Tibial nerve (tissue), 4 donors: Measurements from ENCODE around the gene EXOC3. TPM values are rescaled to one million over a fixed set of nuclear protein-coding genes. Genes with fewer than 3 reads are reported as not detected.

Experiments
- DNase-seq, 2 donors: peaks; one replicate each; pipeline ENCODE4 v3.0.0-alpha.2; 2019; ENCODE audit warnings: low spot score in 2 of 2
- H3K27ac ChIP-seq, 4 donors: fragments of 200-600 bp; sonication (generic) in 3 of 4; one replicate each; pipeline ENCODE4 v1.5.1; 2017 to 2019; ENCODE audit warnings: mild to moderate bottlenecking in 1 of 4
- H3K27me3 ChIP-seq, 2 donors: fragments of 200-600 bp; sonication (generic) in 1 of 2; one replicate each; pipeline versions ENCODE4 v1.5.1 to v1.6.0; 2017 to 2019
- H3K36me3 ChIP-seq, 3 donors: fragments of 200-600 bp; sonication (generic); one replicate each; pipeline ENCODE4 v1.5.1; 2018 to 2019
- H3K4me1 ChIP-seq, 4 donors: fragments of 200-600 bp; sonication (generic) in 3 of 4; one replicate each; pipeline ENCODE4 v1.5.1; 2017 to 2019
- H3K4me3 ChIP-seq, 4 donors: fragments of 200-600 bp; sonication (generic) in 3 of 4; one replicate each; pipeline ENCODE4 v1.5.1; 2017 to 2019; ENCODE audit warnings: mild to moderate bottlenecking in 1 of 4, moderate library complexity in 1 of 4
- H3K9me3 ChIP-seq, 4 donors: fragments of 200-600 bp; sonication (generic) in 3 of 4; one replicate each; pipeline ENCODE4 v1.5.1; 2017 to 2019
- EP300 ChIP-seq, 2 donors: sonication (generic); formaldehyde crosslinking; IDR thresholded peaks; one replicate each; pipeline ENCODE4 v1.6.1; 2017; ENCODE audit warnings: antibody characterized with exemption in 2 of 2, mild to moderate bottlenecking in 1 of 2
- POLR2A ChIP-seq, 2 donors: fragments of 450-650 bp; IDR thresholded peaks; one replicate each; pipeline ENCODE4 v1.6.1; 2017; ENCODE audit warnings: antibody characterized with exemption in 2 of 2, mild to moderate bottlenecking in 2 of 2, moderate library complexity in 2 of 2
- WGBS, 2 donors: methylation state at CpG; one replicate each; pipeline ENCODE4 v1.1.5; 2018; 5-methylcytosine and 5-hydroxymethylcytosine counted together
- total RNA-seq, 4 donors: library from RNA; depleted of rRNA; stranded (reverse); fragments of >200 nt; gene quantifications; one replicate each; pipeline ENCODE4 v1.1.0, GENCODE V29; 2016
- TF ChIP-seq, protein P1 (sequence below), 5 experiments: fragments of 200-600 bp in 3 of 5; fragments of 450-650 bp in 2 of 5; sonication (generic) in 3 of 5; IDR thresholded peaks; one replicate each; pipeline ENCODE4 v1.5.1; 2016 to 2019; ENCODE audit warnings: antibody characterized with exemption in 5 of 5, mild to moderate bottlenecking in 3 of 5, moderate library complexity in 2 of 5

The EXOC3 gene
- total RNA-seq, 4 donors from 2014 or later, result 53.5 to 98.4 (median 58.8) TPM

DNA sequence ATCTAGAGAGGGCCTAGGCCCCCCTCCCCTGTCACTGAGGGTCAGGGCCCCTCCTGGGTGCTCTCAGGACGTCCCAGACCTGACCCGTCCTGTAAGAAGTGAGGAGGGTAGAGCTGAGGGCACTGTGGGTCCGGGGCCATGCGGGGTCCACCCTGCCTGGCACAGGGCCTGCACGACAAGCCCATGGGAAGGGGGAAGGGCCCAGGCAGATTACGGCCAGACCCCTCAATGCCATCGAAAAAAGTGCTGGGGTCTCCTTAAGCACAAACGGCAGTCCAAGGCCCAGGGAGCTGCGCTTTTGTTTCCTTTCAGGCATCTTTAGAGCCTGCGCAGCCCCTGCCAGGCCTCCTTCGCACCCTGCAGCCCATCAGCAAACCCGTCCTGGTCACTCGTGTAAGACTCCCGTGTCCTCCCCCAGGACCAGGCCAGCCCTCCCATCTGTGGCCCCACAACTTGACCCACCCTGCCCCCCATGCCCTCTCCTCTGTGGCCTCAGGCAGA lies 4.4 kb upstream of the EXOC3 start:
- TF ChIP-seq EP300 (IDR thresholded peaks at IDR 0.05) (no peak), POLR2A (IDR thresholded peaks at IDR 0.05) (no peak)
- TF ChIP-seq, protein P1, sequence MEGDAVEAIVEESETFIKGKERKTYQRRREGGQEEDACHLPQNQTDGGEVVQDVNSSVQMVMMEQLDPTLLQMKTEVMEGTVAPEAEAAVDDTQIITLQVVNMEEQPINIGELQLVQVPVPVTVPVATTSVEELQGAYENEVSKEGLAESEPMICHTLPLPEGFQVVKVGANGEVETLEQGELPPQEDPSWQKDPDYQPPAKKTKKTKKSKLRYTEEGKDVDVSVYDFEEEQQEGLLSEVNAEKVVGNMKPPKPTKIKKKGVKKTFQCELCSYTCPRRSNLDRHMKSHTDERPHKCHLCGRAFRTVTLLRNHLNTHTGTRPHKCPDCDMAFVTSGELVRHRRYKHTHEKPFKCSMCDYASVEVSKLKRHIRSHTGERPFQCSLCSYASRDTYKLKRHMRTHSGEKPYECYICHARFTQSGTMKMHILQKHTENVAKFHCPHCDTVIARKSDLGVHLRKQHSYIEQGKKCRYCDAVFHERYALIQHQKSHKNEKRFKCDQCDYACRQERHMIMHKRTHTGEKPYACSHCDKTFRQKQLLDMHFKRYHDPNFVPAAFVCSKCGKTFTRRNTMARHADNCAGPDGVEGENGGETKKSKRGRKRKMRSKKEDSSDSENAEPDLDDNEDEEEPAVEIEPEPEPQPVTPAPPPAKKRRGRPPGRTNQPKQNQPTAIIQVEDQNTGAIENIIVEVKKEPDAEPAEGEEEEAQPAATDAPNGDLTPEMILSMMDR (IDR thresholded peaks at IDR 0.05), result no peak
- no peak overlapping the region for H3K4me3 ChIP-seq
- H3K36me3 ChIP-seq, result no peaks in the 10 kb centered on the region
- H3K4me1 ChIP-seq, result peaks cover 0 to 11% (median 8%) of the 10 kb centered on the region in 4 donors
- no peak for DNase-seq
- H3K9me3 ChIP-seq, result no peaks in the 10 kb centered on the region
- whole genome bisulfite sequencing, 2 donors, result 57 to 59% methylated on average over 14 of the region's 14 CpGs
- H3K27me3 ChIP-seq, result peaks cover 0 to 9% of the 10 kb centered on the region in 2 donors
- H3K27ac ChIP-seq, result no peak overlapping the region

DNA sequence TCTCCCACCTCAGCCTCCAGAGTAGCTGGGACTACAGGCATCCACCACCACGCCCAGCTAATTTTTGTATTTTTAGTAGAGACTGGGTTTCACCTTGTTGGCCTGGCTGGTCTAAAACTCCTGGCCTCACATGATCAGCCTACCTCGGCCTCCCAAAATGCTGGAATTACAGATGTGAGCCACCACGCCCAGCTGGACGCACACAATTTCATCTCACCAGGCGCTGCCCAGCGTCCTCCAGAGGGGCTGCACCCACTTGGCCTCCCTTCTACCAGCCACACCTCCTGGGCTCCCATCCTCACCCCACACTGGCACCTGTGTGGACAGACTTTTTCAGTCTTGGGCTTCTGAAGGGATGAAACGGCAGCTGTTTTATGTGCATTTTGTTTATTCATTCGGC lies 3.8 kb upstream of the EXOC3 start:
- Histone ChIP-seq H3K4me1 (peaks cover 0 to 17% (median 14%) of the 10 kb centered on the region in 4 donors), H3K36me3 (no peaks in the 10 kb centered on the region), H3K27me3 (peaks cover 0 to 9% of the 10 kb centered on the region in 2 donors), H3K9me3 (no peaks in the 10 kb centered on the region), H3K4me3 (no peak overlapping the region), H3K27ac (no peak overlapping the region)
- WGBS, 2 donors, result 89 to 93% methylated on average over 8 of the region's 8 CpGs
- no peak for DNase-seq
- TF ChIP-seq POLR2A (IDR thresholded peaks at IDR 0.05), result no peak
- TF ChIP-seq, protein P1 (IDR thresholded peaks at IDR 0.05), result no peak
- no peak for TF ChIP-seq EP300 (IDR thresholded peaks at IDR 0.05)

DNA sequence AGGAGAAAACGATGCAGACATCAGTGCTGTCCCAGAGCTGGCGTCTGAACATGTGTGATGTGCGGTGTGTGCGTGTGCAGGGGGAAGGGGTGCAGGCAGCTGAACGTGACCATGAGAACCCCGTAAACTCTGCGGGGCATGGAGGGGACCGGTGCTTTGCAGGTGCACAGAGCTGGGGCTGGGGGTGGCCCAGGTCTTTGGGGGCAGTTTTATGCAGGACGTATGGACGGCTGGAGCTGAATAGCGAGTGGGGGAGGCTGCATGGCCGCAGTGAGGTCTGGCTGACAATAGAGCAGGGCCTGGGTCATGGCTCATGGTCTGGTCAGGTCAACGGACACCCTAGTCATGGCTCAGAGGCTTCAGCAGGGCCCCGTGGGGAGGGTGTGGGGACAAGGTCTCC lies 3.3 kb upstream of the EXOC3 start:
- TF ChIP-seq POLR2A (IDR thresholded peaks at IDR 0.05) (no peak), EP300 (IDR thresholded peaks at IDR 0.05) (no peak)
- TF ChIP-seq, protein P1 (IDR thresholded peaks at IDR 0.05), result no peak
- no peak for DNase-seq
- 69 to 78% methylated on average over 14 of the region's 14 CpGs for WGBS, 2 donors
- H3K4me3 ChIP-seq, result no peak overlapping the region
- no peaks in the 10 kb centered on the region for H3K36me3 ChIP-seq
- H3K4me1 ChIP-seq, result peaks cover 0 to 22% (median 17%) of the 10 kb centered on the region in 4 donors
- peaks cover 0 to 9% of the 10 kb centered on the region in 2 donors for H3K27me3 ChIP-seq
- H3K27ac ChIP-seq, result no peak overlapping the region
- no peaks in the 10 kb centered on the region for H3K9me3 ChIP-seq

DNA sequence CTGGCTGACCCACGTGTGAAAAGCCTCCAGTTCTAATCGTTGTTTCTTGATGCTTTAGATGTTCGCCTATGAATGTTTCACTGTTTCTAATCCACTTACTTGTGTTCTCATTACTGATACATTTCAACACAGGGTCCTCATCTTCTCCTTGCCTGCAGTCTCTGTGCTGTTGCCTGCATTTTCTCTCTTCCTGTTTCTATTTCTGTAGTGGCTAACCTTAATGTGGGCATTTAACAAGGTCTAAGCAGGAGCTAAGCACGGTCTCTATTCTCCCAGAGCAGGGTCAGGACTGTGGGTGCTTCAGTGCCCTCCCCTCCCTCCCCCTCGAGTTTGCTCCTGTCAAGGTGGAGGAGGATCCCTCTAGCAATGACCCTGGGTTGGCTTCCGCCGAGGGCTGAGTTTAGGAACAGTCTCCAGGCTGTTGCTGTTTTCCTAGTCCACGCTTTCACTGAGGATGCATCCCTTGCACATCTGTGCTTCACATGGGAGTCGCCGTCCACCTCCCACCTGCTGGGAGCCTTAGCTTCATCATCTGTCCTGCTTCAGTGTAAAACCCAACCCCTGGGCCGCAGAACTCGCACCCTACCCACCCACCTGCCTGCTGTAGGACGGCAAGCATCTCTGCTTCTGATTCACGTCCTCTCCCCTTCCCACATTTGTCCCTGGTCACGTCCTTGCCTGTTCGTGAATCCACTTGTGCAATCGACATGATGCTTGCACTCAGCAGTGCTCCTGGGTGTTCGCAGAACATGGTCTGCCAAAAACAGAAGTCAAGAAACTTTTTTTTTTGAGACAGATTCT lies 2.4 kb upstream of the EXOC3 start:
- H3K9me3 ChIP-seq, result no peaks in the 10 kb centered on the region
- no peak overlapping the region for H3K27ac ChIP-seq
- no peak overlapping the region for H3K4me3 ChIP-seq
- no peak for DNase-seq
- H3K27me3 ChIP-seq, result peaks cover 0 to 9% of the 10 kb centered on the region in 2 donors
- peaks cover 0 to 2% (median 0%) of the 10 kb centered on the region in 3 donors for H3K36me3 ChIP-seq
- H3K4me1 ChIP-seq, result peaks cover 0 to 26% (median 17%) of the 10 kb centered on the region in 4 donors
- 68 to 75% methylated on average over 18 of the region's 18 CpGs for WGBS, 2 donors
- TF ChIP-seq, protein P1 (IDR thresholded peaks at IDR 0.05), result no peak
- TF ChIP-seq POLR2A (IDR thresholded peaks at IDR 0.05) (no peak), EP300 (IDR thresholded peaks at IDR 0.05) (no peak)

DNA sequence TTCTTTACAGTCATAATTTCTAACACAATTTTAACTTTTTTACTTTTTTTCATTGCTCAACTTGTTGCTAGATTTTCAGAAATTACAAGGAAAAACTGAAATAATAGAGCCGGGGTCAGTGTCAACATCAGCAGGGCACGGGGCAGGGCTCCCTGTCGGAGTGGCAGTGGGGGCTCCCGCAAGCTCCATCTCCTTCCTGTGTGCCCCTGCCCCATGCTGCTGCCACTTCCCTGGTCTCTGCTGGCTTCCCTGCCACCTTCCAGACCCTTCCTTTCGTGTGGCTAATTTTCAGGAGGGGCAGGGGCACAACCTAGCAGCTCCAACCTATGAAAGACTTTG lies 1.0 kb upstream of the EXOC3 start:
- no peak for DNase-seq

More for the DNA sequence above, 1.0 kb upstream of the EXOC3 start:
- H3K9me3 ChIP-seq, result no peaks in the 10 kb centered on the region
- H3K4me1 ChIP-seq, result peaks cover 0 to 31% (median 17%) of the 10 kb centered on the region in 4 donors
- no peak for TF ChIP-seq EP300 (IDR thresholded peaks at IDR 0.05)
- TF ChIP-seq POLR2A (IDR thresholded peaks at IDR 0.05), result no peak
- TF ChIP-seq, protein P1 (IDR thresholded peaks at IDR 0.05), result no peak
- peaks cover 0 to 9% of the 10 kb centered on the region in 2 donors for H3K27me3 ChIP-seq
- H3K27ac ChIP-seq, result no peak overlapping the region
- H3K36me3 ChIP-seq, result peaks cover 0 to 15% (median 3%) of the 10 kb centered on the region in 3 donors
- H3K4me3 ChIP-seq, result peak overlapping the region; percentile 81 to 96 (median 90)
- 82 to 86% methylated on average over 5 of the region's 5 CpGs for whole genome bisulfite sequencing, 2 donors
